WTC11 (cell line): ENCODE measurements around the gene ACOT6. TPM values are rescaled to one million over a fixed set of nuclear protein-coding genes. Genes with fewer than 3 reads are reported as not detected.

ENCODE experiments used
- CREB1 ChIP-seq: sonication (generic); formaldehyde crosslinking; IDR thresholded peaks from 2 replicates; pipeline ENCODE4 v1.8.0; 2023; ENCODE audit warnings: mild to moderate bottlenecking, missing genetic modification reagents
- E2F4 ChIP-seq: sonication (generic); formaldehyde crosslinking; IDR thresholded peaks from 2 replicates; pipeline ENCODE4 v1.8.1; 2022; ENCODE audit warnings: low read depth, mild to moderate bottlenecking, moderate library complexity, missing genetic modification reagents, borderline replicate concordance
- EMX1 ChIP-seq: fragments of 250-450 bp; sonication (Bioruptor Pico); IDR thresholded peaks from 2 replicates; pipeline ENCODE4 v1.8.0; 2021; ENCODE audit warnings: mild to moderate bottlenecking
- ESRRA ChIP-seq: sonication (generic); formaldehyde crosslinking; IDR thresholded peaks from 2 replicates; pipeline ENCODE4 v1.8.1; 2022; ENCODE audit warnings: mild to moderate bottlenecking, missing genetic modification reagents, borderline replicate concordance
- FOXK1 ChIP-seq: sonication (generic); formaldehyde crosslinking; IDR thresholded peaks from 2 replicates; pipeline ENCODE4 v1.8.0; 2022; ENCODE audit warnings: mild to moderate bottlenecking, moderate library complexity, missing genetic modification reagents
- GABPB1 ChIP-seq: sonication (generic); formaldehyde crosslinking; IDR thresholded peaks from 2 replicates; pipeline ENCODE4 v1.8.1; 2023; ENCODE audit warnings: mild to moderate bottlenecking, missing genetic modification reagents
- GRHL2 ChIP-seq: fragments of 250-450 bp; sonication (Bioruptor Pico); IDR thresholded peaks from 2 replicates; pipeline ENCODE4 v1.8.0; 2022; ENCODE audit warnings: mild to moderate bottlenecking, moderate library complexity; ENCODE audit not compliant: insufficient replicate concordance, severe bottlenecking
- IRF2 ChIP-seq: sonication (generic); formaldehyde crosslinking; IDR thresholded peaks from 2 replicates; pipeline ENCODE4 v1.8.0; 2022; ENCODE audit warnings: low read depth, missing genetic modification reagents, borderline replicate concordance
- JAZF1 ChIP-seq: fragments of 250-450 bp; sonication (Bioruptor Pico); IDR thresholded peaks from 2 replicates; pipeline ENCODE4 v1.9.0; 2021; ENCODE audit warnings: moderate library complexity, mild to moderate bottlenecking, inconsistent platforms
- MLX ChIP-seq: sonication (generic); formaldehyde crosslinking; IDR thresholded peaks from 2 replicates; pipeline ENCODE4 v1.8.1; 2023; ENCODE audit warnings: mild to moderate bottlenecking, missing genetic modification reagents, moderate library complexity
- MXD4 ChIP-seq: fragments of 250-450 bp; sonication (Bioruptor Pico); IDR thresholded peaks from 2 replicates; pipeline ENCODE4 v1.8.0; 2021; ENCODE audit warnings: mild to moderate bottlenecking, moderate library complexity, borderline replicate concordance
- MYBL2 ChIP-seq: sonication (generic); formaldehyde crosslinking; IDR thresholded peaks from 2 replicates; pipeline ENCODE4 v1.8.1; 2023; ENCODE audit warnings: mild to moderate bottlenecking, moderate library complexity, missing genetic modification reagents
- NFATC4 ChIP-seq: fragments of 250-450 bp; sonication (Bioruptor Pico); IDR thresholded peaks from 2 replicates; pipeline ENCODE4 v1.9.0; 2021; ENCODE audit warnings: mild to moderate bottlenecking
- NFE2L1 ChIP-seq: sonication (generic); formaldehyde crosslinking; IDR thresholded peaks from 2 replicates; pipeline ENCODE4 v1.8.1; 2023; ENCODE audit warnings: missing genetic modification reagents
- NFYB ChIP-seq: sonication (generic); formaldehyde crosslinking; conservative IDR thresholded peaks from 2 replicates; pipeline ENCODE4 v1.8.0; 2022; ENCODE audit warnings: low read depth, missing genetic modification reagents
- SP1 ChIP-seq: sonication (generic); formaldehyde crosslinking; conservative IDR thresholded peaks from 2 replicates; pipeline ENCODE4 v1.8.1; 2022; ENCODE audit warnings: missing genetic modification reagents
- TCF7 ChIP-seq: sonication (generic); formaldehyde crosslinking; IDR thresholded peaks from 2 replicates; pipeline ENCODE4 v1.8.0; 2022; ENCODE audit warnings: mild to moderate bottlenecking, low read depth, missing genetic modification reagents, moderate library complexity
- USF2 ChIP-seq: sonication (generic); formaldehyde crosslinking; IDR thresholded peaks from 2 replicates; pipeline ENCODE4 v1.8.1; 2023; ENCODE audit warnings: mild to moderate bottlenecking, missing genetic modification reagents, moderate library complexity
- ZBTB21 ChIP-seq: sonication (generic); formaldehyde crosslinking; IDR thresholded peaks from 2 replicates; pipeline ENCODE4 v1.8.1; 2023; ENCODE audit warnings: mild to moderate bottlenecking, missing genetic modification reagents, borderline replicate concordance
- ZNF121 ChIP-seq: sonication (generic); formaldehyde crosslinking; IDR thresholded peaks from 2 replicates; pipeline ENCODE4 v1.8.0; 2023; ENCODE audit warnings: missing genetic modification reagents
- ZNF263 ChIP-seq: sonication (generic); formaldehyde crosslinking; IDR thresholded peaks from 2 replicates; pipeline ENCODE4 v1.8.1; 2022; ENCODE audit warnings: low read depth, mild to moderate bottlenecking, moderate library complexity, missing genetic modification reagents
- ZNF425 ChIP-seq: fragments of 250-450 bp; sonication (Bioruptor Pico); conservative IDR thresholded peaks from 2 replicates; pipeline ENCODE4 v1.9.0; 2021; ENCODE audit warnings: mild to moderate bottlenecking
- total RNA-seq: library from RNA; stranded (reverse); gene quantifications from 3 replicates; pipeline ENCODE4 v1.2.3, GENCODE V29; 2021
- TF ChIP-seq, protein P1 (sequence below): fragments of 250-450 bp; sonication (Bioruptor Pico); IDR thresholded peaks from 2 replicates; pipeline ENCODE4 v1.9.0; 2021; ENCODE audit warnings: moderate library complexity, mild to moderate bottlenecking, inconsistent platforms, borderline replicate concordance
- TF ChIP-seq, protein P2 (sequence below): fragments of 250-450 bp; sonication (Bioruptor Pico); IDR thresholded peaks from 2 replicates; pipeline ENCODE4 v1.8.0; 2021; ENCODE audit warnings: mild to moderate bottlenecking
- TF ChIP-seq, protein P3 (sequence below): sonication (generic); formaldehyde crosslinking; IDR thresholded peaks from 2 replicates; pipeline ENCODE4 v1.8.1; 2023; ENCODE audit warnings: mild to moderate bottlenecking, missing genetic modification reagents
- TF ChIP-seq, protein P4 (sequence below): sonication (generic); formaldehyde crosslinking; IDR thresholded peaks from 2 replicates; pipeline ENCODE4 v1.8.1; 2022; ENCODE audit warnings: low read depth, missing genetic modification reagents, borderline replicate concordance

Gene ACOT6
- total RNA-seq, 1 experiment from 2014 or later: 0.13 TPM

GRCh38 chr14:73634011-73634833 is 21.9 kb downstream of the ACOT6 start (continued):
- TF ChIP-seq ZNF425 (CRISPR knock-in tag): no peak
- no peak for TF ChIP-seq MXD4 (CRISPR knock-in tag)
- TF ChIP-seq USF2 (CRISPR knock-in tag): peak; percentile 47
- TF ChIP-seq EMX1 (CRISPR knock-in tag): no peak
- TF ChIP-seq GRHL2 (CRISPR knock-in tag): no peak
- TF ChIP-seq, protein P1, sequence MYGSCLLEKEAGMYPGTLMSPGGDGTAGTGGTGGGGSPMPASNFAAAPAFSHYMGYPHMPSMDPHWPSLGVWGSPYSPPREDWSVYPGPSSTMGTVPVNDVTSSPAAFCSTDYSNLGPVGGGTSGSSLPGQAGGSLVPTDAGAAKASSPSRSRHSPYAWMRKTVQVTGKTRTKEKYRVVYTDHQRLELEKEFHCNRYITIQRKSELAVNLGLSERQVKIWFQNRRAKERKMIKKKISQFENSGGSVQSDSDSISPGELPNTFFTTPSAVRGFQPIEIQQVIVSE (CRISPR knock-in tag): no peak
- TF ChIP-seq NFATC4 (CRISPR knock-in tag): no peak
- TF ChIP-seq, protein P2, sequence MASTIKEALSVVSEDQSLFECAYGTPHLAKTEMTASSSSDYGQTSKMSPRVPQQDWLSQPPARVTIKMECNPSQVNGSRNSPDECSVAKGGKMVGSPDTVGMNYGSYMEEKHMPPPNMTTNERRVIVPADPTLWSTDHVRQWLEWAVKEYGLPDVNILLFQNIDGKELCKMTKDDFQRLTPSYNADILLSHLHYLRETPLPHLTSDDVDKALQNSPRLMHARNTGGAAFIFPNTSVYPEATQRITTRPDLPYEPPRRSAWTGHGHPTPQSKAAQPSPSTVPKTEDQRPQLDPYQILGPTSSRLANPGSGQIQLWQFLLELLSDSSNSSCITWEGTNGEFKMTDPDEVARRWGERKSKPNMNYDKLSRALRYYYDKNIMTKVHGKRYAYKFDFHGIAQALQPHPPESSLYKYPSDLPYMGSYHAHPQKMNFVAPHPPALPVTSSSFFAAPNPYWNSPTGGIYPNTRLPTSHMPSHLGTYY (CRISPR knock-in tag): 0 out of 2 replicates have a peak, but pooled peaks have one; percentile 28
- TF ChIP-seq TCF7 (CRISPR knock-in tag): no peak
- TF ChIP-seq SP1 (CRISPR knock-in tag): peak; percentile 61
- TF ChIP-seq, protein P3, sequence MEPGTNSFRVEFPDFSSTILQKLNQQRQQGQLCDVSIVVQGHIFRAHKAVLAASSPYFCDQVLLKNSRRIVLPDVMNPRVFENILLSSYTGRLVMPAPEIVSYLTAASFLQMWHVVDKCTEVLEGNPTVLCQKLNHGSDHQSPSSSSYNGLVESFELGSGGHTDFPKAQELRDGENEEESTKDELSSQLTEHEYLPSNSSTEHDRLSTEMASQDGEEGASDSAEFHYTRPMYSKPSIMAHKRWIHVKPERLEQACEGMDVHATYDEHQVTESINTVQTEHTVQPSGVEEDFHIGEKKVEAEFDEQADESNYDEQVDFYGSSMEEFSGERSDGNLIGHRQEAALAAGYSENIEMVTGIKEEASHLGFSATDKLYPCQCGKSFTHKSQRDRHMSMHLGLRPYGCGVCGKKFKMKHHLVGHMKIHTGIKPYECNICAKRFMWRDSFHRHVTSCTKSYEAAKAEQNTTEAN: no peak
- TF ChIP-seq NFYB (CRISPR knock-in tag): no peak
- no peak for TF ChIP-seq IRF2 (CRISPR knock-in tag)
- TF ChIP-seq MLX (CRISPR knock-in tag): no peak
- no peak; the same call in 1 of the 2 replicates for TF ChIP-seq MYBL2 (CRISPR knock-in tag)
- TF ChIP-seq, protein P4, sequence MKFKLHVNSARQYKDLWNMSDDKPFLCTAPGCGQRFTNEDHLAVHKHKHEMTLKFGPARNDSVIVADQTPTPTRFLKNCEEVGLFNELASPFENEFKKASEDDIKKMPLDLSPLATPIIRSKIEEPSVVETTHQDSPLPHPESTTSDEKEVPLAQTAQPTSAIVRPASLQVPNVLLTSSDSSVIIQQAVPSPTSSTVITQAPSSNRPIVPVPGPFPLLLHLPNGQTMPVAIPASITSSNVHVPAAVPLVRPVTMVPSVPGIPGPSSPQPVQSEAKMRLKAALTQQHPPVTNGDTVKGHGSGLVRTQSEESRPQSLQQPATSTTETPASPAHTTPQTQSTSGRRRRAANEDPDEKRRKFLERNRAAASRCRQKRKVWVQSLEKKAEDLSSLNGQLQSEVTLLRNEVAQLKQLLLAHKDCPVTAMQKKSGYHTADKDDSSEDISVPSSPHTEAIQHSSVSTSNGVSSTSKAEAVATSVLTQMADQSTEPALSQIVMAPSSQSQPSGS (CRISPR knock-in tag): no peak
- no peak for TF ChIP-seq ZNF263
- no peak for TF ChIP-seq CREB1 (CRISPR knock-in tag)
- peak; percentile 66; the same call in 1 of the 2 replicates for TF ChIP-seq FOXK1 (CRISPR knock-in tag)
- peak; percentile 81 for TF ChIP-seq ZBTB21 (CRISPR knock-in tag)
- TF ChIP-seq NFE2L1: peak; percentile 29; the same call in 1 of the 2 replicates
- no peak; the same call in 1 of the 2 replicates for TF ChIP-seq E2F4
- no peak for TF ChIP-seq GABPB1 (CRISPR knock-in tag)
- no peak for TF ChIP-seq ZNF121 (CRISPR knock-in tag)
- TF ChIP-seq ESRRA (CRISPR knock-in tag): peak; percentile 23; the same call in 1 of the 2 replicates
- TF ChIP-seq JAZF1 (CRISPR knock-in tag): no peak
